ENCODE results near the gene CDH13. TPM values are rescaled to one million over a fixed set of nuclear protein-coding genes. Genes with fewer than 3 reads are reported as not detected.

The CDH13 gene
- total and polyA plus RNA-seq, 2 donors (not counting 3 experiments of a cell fraction or from before 2014, with no cell fraction given): 96.6 to 124 TPM

- Histone ChIP-seq H3K4me3 (replicated peaks in 1 of 3; ENCODE audit: insufficient read depth in 1 of 3, low read depth in 1 of 3, low read length in 3 of 3) (no peak overlapping the region), H4K20me1 (replicated peaks; ENCODE audit: control insufficient read depth, extremely low read depth, insufficient read depth, low read length) (no peaks in the 10 kb centered on the region), H3K4me2 (ENCODE audit: insufficient read depth, low read length) (no peak overlapping the region), H3K9ac (replicated peaks; ENCODE audit: extremely low read depth, insufficient read depth, low read length) (no peak overlapping the region), H3K79me2 (ENCODE audit: control insufficient read depth, insufficient read depth, low read length) (no peaks in the 10 kb centered on the region), H3K4me1 (ENCODE audit: control insufficient read depth, extremely low read depth, insufficient read depth, low read length) (no peaks in the 10 kb centered on the region), H3K27ac (ENCODE audit: insufficient read depth, low read depth, low read length) (no peak overlapping the region), H3K9me3 (replicated peaks; ENCODE audit: control insufficient read depth, insufficient read depth, low read length) (no peaks in the 10 kb centered on the region), H2AFZ (ENCODE audit: low read depth, low read length) (no peak overlapping the region), H3K36me3 (ENCODE audit: control insufficient read depth in 2 of 2, extremely low read depth in 1 of 2, insufficient read depth in 2 of 2, low read length in 2 of 2) (no peaks in the 10 kb centered on the region), H3K27me3 (ENCODE audit: control insufficient read depth in 2 of 2, insufficient read depth in 2 of 2, low read length in 2 of 2) (no peaks in the 10 kb centered on the region), H3K9me1 (replicated peaks; ENCODE audit: control insufficient read depth, extremely low read depth, insufficient read depth, low read length) (no peaks in the 10 kb centered on the region)
- TF ChIP-seq MYC (IDR thresholded peaks at IDR 0.05; ENCODE audit: low read depth, low read length): no peak
- no peak for TF ChIP-seq MAX (IDR thresholded peaks at IDR 0.05; ENCODE audit: insufficient read depth, insufficient read length)
- TF ChIP-seq EZH2 (IDR thresholded peaks at IDR 0.05; ENCODE audit: borderline replicate concordance, low read depth, low read length, severe bottlenecking): no peak
- TF ChIP-seq POLR2A (IDR thresholded peaks at IDR 0.05; ENCODE audit: low read depth, low read length): no peak
- TF ChIP-seq CTCF (IDR thresholded peaks at IDR 0.05; ENCODE audit: extremely low read depth in 1 of 2, insufficient read depth in 1 of 2, low read depth in 1 of 2, low read length in 2 of 2): no peak
- TF ChIP-seq JUN (IDR thresholded peaks at IDR 0.05; ENCODE audit: borderline replicate concordance, insufficient read depth, insufficient read length, low read depth): no peak
- TF ChIP-seq POLR2AphosphoS5 (IDR thresholded peaks at IDR 0.05; ENCODE audit: insufficient read depth, low read depth, low read length): no peak
- no peak for TF ChIP-seq GATA2 (IDR thresholded peaks at IDR 0.05; ENCODE audit: insufficient read depth, insufficient read length, low read depth, low read length)
- TF ChIP-seq FOS (IDR thresholded peaks at IDR 0.05; ENCODE audit: borderline replicate concordance, insufficient read depth, low read length): no peak
- POLR2A ChIA-PET: no interaction called here
- dilution Hi-C loops (cut with MboI; ENCODE audit: extremely low pct_ligation_motif_present, low sequenced_read_pairs) (no loop called here), intact Hi-C loops (cut with micrococcal nuclease) (no loop called here)
- FAIRE-seq (no peak), DNase-seq (ENCODE audit: low read depth, low spot score) (no peak)
- CTCF ChIA-PET: no interaction called here
- no TSS peak for BruUV-seq (replicated peaks)
These were observed 478.7 kb downstream of the CDH13 start for GRCh38 chr16:83105279-83106077.

All from endothelial cell of umbilical vein (primary cell).